ENCODE measurements around the gene GDF10. TPM values are rescaled to one million over a fixed set of nuclear protein-coding genes. Genes with fewer than 3 reads are reported as not detected.

Gene GDF10
- total RNA-seq, 1 experiment from 2014 or later, result not detected

- no peak for DNase-seq (ENCODE audit: low read depth)
These were observed 32.9 kb downstream of the GDF10 start for GRCh38 chr10:47332946-47333345.

GRCh38 chr10:47333532-47333931 lies 33.5 kb downstream of the GDF10 start:
- no peak for DNase-seq (ENCODE audit: low read depth)

- DNase-seq (ENCODE audit: low read depth), result no peak
These were observed 34.7 kb downstream of the GDF10 start for GRCh38 chr10:47334466-47335295.

- DNase-seq (ENCODE audit: low read depth), result no peak
These were observed 35.9 kb downstream of the GDF10 start for GRCh38 chr10:47335906-47336305.

GRCh38 chr10:47336387-47337134 lies 36.6 kb downstream of the GDF10 start:
- DNase-seq (ENCODE audit: low read depth), result no peak

- DNase-seq (ENCODE audit: low read depth), result no peak
These were observed 37.3 kb downstream of the GDF10 start for GRCh38 chr10:47337310-47337709.

- DNase-seq (ENCODE audit: low read depth), result no peak
These were observed 39.3 kb downstream of the GDF10 start for GRCh38 chr10:47339186-47339735.

GRCh38 chr10:47339759-47340607 lies 40.0 kb downstream of the GDF10 start:
- DNase-seq (ENCODE audit: low read depth), result no peak

- DNase-seq (ENCODE audit: low read depth), result peak; percentile 42
These were observed 40.7 kb downstream of the GDF10 start for GRCh38 chr10:47340608-47341170.

- no peak for DNase-seq (ENCODE audit: low read depth)
These were observed 45.2 kb downstream of the GDF10 start for GRCh38 chr10:47344996-47345870.

- no peak for DNase-seq (ENCODE audit: low read depth)
These were observed 46.7 kb downstream of the GDF10 start for GRCh38 chr10:47346581-47347302.

- DNase-seq (ENCODE audit: low read depth), result no peak
These were observed 47.3 kb downstream of the GDF10 start for GRCh38 chr10:47347303-47347675.

GRCh38 chr10:47348138-47348651 lies 48.2 kb downstream of the GDF10 start, which contains the start of gene RBP3:
Gene RBP3, plus strand, starts transcription at chr10:47348363. Its CDS starts 122 bp downstream, at chr10:47348485.
- no peak for DNase-seq (ENCODE audit: low read depth)

- no peak for DNase-seq (ENCODE audit: low read depth)
These were observed 48.9 kb downstream of the GDF10 start for GRCh38 chr10:47348661-47349470.

- DNase-seq (ENCODE audit: low read depth), result no peak
These were observed 49.5 kb downstream of the GDF10 start for GRCh38 chr10:47349516-47349915.

GRCh38 chr10:47349941-47350371 lies 50.0 kb downstream of the GDF10 start:
- DNase-seq (ENCODE audit: low read depth), result no peak

GRCh38 chr10:47350671-47351640 lies 51.0 kb downstream of the GDF10 start:
- no peak for DNase-seq (ENCODE audit: low read depth)

Measured in HT1080 (cell line).